GM18502 (cell line): ENCODE data around the gene NRTN.

Experiments
- ATAC-seq: cut with Tn5 transposase; IDR thresholded peaks from one replicate; pipeline ENCODE4 v1.9.1; 2021; ENCODE audit warnings: mild to moderate bottlenecking; ENCODE audit not compliant: unreplicated experiment, poor library complexity

Gene NRTN

DNA sequence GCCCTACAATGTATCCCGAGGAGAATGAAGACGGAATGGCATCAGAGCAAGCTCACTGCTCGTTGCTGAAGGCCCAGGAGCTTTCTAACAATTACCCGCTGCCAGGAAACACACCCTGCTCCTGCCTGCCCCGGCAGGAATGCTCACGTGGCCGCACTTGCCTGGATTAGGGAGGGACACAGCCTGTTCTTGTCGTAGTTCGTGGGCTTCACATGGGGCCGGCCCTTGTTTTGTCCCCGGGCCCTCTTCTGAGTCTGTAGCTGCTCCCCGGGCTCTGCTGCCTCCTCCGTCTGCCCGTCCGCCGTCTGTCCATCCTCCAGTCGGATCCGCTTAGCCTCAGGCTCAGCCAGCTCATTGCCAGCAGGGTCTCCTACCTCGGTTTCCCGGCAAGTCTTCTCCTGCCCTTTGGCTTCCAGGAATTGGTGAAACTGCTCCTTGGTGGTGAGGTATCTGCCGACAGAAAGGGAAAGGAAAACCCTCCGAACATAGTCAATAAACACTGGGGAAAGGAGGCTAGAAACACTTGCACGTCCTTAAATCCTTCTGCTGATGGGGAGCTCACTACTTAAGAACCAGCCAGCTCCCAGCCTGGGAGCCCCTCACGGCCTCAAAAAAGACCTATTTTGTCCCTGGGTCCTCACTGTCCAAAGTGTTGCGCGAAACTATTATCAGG, 14.8 kb upstream of the NRTN start:
- no peak for ATAC-seq

DNA sequence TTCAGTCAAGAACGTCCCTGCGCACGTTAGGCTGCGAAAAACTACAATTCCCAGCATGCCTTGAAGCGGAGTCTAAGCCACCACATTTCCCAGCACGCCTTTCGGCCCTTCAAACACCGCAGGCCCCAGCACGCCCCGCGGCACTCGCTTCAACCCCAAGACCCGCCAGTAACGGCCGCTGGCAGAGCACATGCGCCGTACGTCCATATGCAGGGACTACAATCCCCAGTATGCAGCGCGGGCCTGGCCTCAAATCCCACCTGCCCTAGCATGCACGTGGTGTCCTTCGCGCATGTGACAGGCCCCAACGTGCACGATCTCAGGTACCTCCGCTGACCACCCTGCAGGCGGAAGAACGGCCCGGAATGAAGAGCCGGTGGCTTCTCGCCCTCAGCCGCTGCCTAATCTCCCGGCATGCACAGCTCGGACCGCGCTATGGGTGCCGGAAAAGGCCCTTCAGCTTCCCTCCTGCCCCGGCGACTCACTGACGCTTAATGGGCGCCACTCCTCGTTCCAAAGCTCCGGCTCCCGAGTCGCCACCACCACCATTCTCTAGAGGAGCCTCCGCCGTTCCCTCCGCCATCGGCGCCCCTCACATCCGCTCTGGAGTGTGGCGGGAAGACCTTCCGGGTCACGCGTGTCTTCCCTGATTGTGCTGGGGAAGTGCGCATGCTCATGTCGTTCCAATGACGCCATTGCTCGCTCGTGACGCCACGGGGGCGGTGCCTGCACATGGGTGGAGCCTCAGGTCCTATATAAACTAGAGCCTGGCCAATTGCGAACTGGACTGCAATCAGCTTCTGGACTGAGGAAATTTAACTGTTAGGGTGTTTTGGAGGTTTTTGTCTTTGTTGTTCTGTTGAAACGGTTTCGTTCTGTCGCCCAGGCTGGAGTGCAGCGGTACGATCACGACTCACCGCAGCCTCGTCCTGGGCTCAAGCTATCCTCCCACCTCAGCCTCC, 14.0 kb upstream of the NRTN start, which contains the start of gene DUS3L:
Gene DUS3L (minus strand): TSS at position 605 of the 962 bp plus-strand sequence. CDS start 22 bp downstream, at position 583.
- peak; percentile 89 for ATAC-seq

DNA sequence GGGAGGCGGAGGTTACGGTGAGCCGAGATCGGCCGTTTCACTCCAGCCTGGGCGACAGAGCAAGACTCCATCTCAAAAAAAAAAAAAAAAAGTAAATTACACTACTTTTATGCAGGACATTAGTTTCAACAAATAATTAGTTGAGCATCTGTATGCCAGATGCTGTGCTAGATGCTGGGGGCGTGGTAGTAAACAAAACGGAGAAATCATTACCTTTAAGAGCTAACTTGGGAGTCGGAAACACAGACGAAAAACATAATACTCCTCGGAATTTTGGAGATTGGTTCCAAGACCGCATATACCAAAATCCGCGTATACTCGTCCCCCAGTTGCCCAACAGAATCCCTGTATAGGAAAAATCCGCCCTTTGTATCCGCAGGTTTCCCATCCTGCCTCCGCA, 12.6 kb upstream of the NRTN start:
- no peak for ATAC-seq

DNA sequence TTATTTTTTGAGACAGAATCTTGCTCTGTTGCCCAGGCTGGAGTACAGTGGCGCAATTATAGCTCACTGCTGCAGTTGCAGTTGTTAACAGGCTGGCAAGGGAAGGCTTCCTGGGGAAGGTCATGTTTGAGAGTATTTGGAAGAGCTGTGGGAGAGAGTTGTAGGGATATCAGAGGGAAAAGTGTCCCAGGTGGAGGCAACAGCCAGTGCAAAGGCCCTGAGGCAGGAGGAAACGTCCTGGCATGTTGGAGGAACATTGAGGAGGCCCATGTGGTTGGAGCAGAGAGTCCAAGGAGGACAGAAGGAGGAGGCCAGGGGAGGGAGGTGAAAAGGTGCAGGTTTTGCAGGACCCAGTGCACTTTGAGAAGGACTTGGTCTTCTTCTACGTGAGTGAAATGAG, 11.7 kb upstream of the NRTN start:
- no peak for ATAC-seq

DNA sequence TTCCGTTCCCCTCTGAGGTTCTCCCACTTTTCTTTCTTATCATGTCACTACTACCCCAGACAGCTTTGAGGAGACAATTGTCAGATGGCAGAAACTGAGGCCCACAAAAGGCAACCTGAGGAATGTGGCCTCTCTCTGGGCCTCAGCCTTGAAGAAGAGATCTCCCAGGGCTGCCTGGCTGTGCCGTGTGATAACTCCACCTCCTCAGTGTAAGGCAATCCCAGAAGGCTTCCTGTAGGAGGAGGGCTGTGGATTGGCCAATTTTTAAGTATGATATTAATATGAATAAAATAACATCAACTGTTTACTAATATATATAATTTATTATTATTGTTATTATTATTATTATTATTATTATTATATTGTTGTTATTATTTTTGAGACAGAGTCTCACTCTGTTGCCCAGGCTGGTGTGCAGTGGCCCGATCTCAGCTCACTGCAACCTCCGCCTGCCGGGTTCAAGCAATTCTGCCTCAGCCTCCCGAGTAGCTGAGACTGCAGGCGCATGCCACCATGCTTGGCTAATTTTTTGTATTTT, 9.4 kb upstream of the NRTN start:
- no peak for ATAC-seq

DNA sequence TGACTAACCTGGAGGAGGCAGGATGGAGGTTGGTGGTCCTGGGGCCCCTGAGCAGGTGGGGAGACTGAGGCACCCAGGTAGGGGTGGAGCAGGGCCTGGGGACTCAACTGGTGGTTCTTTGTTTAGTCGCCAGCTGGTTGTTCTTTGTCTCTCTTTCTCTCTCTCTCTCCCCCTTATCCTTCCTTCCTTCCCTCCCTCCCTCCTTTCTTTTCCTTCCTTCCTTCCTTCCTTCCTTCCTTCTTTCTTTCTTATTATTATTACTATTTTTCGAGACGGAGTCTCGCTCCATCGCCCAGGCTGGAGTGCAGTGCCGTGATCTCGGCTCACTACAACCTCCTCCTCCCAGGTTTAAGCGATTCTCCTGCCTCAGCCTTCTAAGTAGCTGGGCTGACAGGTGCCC, 6.6 kb upstream of the NRTN start:
- ATAC-seq: no peak

DNA sequence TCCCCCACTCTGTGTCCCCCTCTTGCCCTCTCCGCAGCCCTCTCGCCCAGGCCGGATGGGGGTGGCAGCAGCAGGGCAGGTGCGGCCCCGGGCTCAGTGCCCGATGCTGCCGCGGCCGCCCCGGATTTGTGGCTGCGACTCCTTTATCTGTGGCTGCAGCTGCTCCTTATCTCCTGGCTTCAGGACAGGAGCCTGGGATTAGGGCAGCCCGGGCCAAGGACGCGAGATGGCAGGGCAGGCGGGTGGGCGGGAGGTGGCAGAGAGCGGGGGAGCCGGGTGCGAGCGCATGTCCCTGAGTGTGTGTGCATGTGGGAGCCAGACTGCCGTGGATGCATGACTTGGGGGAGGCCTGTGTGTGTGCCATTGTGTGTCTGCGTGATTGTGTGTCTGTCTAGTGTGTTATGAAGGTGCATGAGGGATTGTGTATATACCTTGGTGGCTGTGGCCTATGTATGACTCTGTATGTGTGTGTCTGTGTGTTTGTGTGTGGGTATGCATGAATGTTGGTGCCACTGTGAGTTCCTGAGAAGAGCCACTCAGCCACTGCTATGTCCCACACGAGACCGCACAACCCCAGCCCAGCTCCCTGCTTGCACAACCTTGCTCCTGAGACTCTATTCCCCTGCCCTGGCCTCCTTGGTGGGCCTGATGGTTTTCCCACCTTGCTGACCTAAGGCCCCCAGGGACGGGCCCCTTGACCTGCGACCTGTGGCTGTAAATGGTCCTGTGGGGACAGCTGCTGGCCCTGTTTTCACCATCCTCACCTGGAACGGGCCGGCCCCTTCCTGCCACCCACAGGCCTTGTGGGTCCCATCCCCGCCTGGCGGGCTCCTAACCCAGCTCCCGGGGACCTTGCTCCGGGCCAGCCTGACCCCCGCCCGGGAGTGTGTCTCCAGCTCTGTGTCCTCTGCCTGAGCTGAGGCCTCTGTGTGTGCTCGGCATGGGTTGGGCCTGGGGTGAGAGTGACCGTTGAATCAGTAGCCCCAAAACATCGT, 5.3 kb upstream of the NRTN start:
- no peak for ATAC-seq

DNA sequence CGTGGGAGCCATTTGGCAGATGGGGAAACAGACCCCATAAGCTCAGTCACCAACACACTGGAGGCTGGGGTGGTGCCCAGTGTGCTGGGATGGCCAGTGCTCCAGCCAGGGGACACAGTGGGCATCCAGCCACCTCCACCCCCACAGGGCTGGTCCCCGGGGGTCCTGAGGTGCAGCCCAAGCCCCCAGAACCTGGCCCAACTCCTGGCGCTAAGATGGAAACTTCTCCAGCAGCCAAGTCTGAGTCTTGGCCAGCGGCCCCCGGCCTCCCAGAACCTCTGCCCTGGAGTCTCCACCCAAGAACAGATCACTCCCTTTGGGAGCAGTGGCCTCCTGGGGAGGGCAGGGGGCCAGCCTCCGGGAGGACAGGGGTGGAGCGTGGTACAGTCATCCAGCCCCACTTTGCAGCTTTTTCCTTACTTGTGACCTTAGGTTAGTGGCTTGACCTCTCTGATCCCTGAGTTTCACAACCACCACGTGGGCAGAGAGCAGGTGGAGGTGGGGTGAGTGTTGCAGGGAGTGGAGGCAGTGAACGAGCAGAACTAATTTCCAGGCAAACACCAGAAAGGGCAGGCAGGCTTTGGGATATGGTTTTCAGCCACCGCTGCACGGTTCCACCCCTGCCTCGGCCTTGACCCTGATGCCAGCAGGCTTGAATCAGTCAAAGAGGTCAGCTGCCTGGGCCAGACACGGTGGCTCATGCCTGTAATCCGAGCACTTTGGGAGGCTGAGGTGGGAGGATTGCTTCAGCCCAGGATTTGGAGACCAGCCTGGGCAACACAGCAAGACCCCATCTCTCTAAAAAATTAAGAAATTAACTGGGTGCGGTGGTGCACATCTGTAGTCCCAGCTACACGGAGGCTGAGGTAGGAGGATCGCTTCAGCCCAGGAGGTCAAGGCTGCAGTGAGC, 4.3 kb upstream of the NRTN start:
- ATAC-seq: no peak

DNA sequence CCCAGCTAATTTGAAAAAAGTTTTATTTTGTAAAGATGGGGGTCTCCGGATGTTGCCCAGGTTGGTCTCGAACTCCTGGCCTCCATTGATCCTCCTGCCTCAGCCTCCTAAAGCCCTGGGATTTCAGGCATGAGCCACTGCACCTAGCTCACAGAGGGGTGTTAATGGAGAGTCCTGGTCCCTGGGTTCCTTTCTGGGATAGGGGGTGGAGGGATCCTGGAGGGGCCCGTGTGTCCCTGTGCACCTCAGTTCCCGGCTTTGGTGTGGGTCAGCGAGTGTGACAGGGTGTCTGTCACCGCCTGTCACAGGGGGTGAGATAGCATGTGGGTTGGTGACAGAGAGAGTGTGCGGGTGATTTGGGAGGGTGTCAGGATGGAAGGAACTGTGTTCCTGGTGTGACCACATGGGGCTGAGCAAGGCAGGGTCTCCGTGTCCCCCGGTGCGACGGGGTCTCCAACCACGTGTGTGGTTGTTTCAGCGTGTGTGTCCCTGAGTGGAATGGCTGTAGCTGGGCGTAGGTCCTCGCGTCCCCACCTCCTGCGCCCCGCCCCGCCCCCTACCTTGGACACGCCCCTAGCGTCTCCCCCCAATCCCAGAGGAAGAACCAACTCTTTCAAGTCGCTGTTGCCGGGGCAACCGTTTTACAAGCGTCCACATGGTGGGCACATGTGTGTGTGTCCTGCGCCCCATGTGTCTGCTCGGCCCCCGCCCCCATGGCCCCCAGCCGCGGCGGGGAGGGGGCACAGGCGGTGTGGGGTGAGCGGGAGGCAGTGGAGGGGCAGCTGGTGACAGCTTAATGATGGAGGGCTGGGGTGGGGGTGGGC, 2.9 kb upstream of the NRTN start:
- no peak for ATAC-seq

DNA sequence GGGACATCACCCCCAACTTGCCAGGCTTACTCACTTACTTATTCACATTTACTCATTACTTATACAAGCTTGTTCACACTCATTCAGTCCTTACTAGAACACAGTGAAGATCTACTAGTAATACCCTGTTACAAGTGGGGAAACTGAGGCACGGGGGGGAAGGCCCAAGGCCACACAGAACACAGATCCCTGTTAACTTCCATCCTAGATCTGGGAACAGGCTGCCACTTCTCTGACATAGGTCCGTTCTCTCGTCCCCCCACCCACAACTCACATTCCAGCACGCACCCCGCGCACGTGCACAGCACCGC, 1.5 kb upstream of the NRTN start:
- no peak for ATAC-seq

DNA sequence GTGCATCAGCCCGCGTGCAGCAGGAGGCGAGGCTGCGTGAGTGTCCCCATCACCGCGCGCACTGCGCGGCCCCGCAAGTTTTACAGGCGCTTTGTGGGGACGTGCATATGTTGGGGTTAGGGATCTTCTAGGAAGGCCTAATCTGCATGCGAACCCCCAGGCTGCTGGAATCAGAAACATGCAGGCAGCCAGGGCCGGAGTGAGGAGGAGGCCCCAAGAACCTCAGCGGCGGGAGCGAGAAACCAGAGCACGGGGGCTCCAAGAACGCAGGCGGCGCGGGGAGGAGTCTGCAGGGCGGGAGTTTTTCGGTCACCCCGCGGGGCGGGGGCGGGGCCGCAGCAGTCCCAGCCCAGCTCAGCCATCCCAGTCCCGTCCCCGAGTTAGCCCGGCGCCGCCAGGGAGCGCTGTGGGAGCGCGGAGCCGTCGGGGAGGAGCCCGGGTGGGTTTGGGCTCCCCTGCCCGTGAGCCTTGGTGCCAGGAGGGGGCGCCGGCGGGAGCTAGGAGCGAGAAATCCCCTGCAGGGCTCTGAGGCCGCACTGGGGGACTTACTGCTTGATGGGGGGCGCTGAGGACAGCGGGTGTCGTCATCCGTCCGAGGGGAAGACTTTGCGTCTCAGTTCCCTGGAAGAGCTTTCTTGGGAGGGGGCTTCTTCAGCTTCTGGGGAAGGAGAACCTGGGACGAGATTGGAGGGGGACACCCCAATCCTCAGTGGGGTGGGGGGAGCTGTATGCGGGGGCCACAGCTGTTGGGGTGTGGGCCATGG, 933 bp upstream of the NRTN start:
- peak; percentile 82 for ATAC-seq

DNA sequence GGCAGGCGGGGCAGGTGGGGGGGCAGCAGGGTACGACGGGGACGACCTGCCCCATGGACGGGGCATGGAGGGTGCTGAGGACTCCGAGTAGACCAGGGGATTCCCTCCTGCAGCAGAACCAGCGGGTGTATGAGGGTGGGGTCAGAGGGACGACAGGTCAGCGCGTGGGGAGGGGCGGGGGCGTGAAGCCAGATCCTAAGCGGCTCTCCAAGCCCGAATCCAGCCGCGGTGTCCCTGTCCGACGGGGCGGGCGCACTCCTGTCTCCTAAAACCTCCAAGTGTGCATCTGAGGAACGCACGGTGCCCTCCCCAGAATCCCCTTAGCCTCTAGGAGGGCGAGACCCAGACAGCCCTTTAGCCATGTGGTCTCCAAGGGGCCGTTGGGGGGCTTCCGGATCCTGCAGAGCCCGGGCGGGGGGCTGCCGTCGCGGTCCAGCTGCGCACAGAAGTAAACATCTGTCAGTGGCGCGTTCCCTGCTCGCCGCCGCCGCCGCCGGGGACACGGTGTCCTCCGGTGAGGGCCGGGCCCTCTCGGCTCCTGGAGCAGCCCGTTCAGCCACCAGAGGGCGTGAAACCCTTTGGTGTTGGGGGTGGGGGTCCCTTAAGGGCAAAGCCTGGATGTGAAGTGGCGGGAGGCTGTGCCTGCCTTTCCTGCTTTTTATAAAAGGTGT, 730 bp downstream of the NRTN start:
- no peak for ATAC-seq

DNA sequence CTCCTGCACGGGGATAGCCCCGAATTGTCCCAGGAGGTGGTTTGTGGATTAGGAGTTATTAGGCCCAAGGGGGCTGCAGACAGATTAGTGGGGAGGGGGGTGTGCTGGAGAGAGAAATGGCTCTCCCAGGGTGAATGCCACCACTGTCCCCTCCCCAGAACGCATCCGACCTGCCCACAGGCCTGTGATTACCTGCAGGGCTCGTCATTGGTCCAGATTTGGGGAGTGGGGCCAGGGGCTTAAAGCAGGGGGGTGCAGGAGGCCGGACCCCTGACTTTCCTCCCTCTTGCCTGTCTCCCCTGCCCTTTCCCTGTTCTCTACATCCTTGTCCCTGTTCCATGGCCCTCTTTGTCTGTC, 1.2 kb downstream of the NRTN start:
- ATAC-seq: no peak

DNA sequence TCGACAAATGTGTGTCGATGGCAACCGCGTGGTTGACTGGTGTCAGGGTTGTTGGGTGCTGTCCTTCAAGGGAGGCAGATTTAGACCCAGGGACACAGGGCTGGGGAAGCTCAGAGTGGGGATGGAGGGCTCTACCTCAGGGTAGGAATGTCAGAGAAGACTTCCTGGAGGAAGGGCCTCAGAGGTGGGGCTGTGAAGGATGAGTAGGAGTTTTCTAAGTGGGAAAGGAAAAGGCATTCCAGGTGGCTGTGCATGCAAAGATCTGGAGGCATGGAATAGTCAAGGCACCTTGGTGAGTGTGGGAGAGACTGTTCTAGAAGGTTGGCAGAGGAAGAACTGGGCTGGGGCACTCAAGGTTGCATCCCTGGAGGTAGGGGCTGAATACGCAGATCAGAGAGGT, 2.0 kb downstream of the NRTN start:
- ATAC-seq: no peak

DNA sequence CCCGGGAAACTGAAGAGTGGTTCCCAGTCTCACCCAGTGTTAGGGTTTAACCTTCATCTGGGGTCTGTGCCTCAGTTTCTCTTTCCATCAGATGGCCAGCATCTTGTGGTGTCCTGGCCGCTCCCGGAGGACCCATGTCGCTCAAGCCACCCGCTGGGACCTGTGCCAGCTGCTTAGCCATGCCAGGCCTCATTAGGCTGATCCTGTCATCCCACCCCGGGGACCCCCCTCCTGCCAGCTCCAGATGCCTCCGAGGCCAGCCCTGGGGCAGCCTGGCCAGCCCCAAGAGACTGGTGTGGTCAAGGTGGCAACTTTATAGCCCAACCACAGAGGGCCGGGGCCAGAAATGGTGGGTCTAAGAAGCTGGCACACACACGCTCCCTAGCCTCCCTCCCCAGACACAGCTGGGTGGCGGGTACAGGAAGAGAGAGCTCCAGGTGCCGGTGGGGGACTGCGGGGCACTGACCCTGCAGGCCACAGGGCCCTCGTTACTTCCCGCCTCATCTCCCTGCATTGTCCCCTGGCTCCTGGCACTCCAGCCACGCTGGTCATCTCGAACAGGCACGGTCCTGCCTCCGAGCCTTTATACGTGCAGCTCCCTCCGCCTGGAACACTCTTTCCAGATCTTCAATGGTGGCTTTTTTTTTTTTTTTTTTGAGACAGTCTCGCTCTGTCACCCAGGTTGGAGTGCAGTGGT, 3.4 kb downstream of the NRTN start:
- ATAC-seq: no peak

DNA sequence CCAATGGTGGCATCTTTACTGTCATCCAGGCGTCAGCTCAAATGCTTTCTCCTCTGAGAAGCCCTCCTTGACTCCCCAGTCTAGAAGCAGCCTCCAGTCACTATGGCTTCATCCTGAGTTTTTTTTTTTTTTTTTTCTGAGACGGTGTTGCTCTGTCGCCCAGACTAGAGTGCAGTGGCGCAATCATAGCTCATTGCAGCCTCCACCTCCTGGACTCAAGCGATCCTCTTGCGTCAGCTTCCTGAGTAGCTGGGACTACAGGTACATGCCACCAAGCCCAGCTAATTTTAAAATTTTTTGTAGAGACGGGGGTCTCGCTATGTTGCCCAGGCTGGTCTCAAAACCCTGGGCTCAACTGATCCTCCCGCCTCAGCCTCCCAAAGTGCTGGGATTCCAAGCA, 4.2 kb downstream of the NRTN start:
- ATAC-seq: no peak

DNA sequence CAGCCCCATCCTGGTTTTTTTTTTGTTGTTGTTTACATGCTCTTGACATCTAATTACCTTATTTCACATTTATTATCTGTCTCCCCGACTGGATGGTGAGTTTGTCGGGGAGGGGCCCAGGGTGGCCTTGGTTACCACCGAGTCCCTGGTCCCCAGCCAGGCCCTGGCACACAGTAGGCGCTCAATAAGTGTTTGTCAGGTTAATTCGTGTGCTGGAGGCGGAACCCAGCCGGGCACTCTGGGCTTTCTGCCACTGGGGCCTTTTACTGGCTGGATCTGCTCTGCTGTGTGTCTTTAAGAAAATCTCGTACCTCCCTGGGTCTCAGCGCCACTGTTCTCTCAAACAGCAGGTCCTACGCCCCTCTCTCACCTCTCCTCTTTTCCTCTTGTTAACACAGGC, 4.6 kb downstream of the NRTN start:
- ATAC-seq: no peak
